Lower leg skin (tissue), 3 donors: ENCODE measurements around the gene DOK5.

Experiments used
- CTCF ChIP-seq, 3 donors: fragments of 450-650 bp; IDR thresholded peaks; one replicate each; pipeline ENCODE4 v1.5.1; 2016; ENCODE audit warnings: antibody characterized with exemption in 3 of 3, mild to moderate bottlenecking in 3 of 3, moderate library complexity in 2 of 3
- POLR2A ChIP-seq, 2 donors: fragments of 450-650 bp; IDR thresholded peaks; one replicate each; pipeline ENCODE4 v1.6.1; 2016 to 2017; ENCODE audit warnings: antibody characterized with exemption in 2 of 2, mild to moderate bottlenecking in 1 of 2, moderate library complexity in 1 of 2

GRCh38 chr20:54559890-54560289 lies 84.5 kb downstream of the DOK5 start:
- TF ChIP-seq POLR2A (IDR thresholded peaks at IDR 0.05), result no peak
- no peak for TF ChIP-seq CTCF (IDR thresholded peaks at IDR 0.05)
